ENCODE data around the gene DGUOK. TPM values are rescaled to one million over a fixed set of nuclear protein-coding genes. Genes with fewer than 3 reads are reported as not detected.

DGUOK gene
- total and polyA plus RNA-seq, 2 donors (not counting 1 experiment from before 2014, with no cell fraction given): 54.3 to 93.7 TPM

DNA sequence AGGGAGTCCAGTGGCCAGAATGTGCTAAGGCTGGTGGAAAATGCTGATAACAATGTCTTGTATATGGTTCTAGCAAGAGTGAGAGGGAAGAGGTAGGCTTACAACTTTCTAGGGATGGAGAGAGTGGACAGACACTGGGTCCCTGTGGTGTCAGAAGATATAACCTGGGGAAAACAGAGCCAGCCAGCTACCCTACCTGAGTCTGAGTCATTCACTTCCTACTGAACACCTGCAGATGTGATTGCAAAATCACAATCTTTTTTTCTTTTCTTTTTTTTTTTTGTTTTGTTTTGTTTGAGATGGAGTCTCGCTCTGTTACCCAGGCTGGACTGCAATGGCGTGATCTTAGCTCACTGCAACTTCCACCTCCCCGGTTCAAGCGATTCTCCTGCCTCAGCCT is 65.4 kb downstream of the DGUOK start:
- no peak for TF ChIP-seq EZH2 (IDR thresholded peaks at IDR 0.05; ENCODE audit: low read length, missing control alignments)
- TF ChIP-seq, protein P1, sequence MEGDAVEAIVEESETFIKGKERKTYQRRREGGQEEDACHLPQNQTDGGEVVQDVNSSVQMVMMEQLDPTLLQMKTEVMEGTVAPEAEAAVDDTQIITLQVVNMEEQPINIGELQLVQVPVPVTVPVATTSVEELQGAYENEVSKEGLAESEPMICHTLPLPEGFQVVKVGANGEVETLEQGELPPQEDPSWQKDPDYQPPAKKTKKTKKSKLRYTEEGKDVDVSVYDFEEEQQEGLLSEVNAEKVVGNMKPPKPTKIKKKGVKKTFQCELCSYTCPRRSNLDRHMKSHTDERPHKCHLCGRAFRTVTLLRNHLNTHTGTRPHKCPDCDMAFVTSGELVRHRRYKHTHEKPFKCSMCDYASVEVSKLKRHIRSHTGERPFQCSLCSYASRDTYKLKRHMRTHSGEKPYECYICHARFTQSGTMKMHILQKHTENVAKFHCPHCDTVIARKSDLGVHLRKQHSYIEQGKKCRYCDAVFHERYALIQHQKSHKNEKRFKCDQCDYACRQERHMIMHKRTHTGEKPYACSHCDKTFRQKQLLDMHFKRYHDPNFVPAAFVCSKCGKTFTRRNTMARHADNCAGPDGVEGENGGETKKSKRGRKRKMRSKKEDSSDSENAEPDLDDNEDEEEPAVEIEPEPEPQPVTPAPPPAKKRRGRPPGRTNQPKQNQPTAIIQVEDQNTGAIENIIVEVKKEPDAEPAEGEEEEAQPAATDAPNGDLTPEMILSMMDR (conservative IDR thresholded peaks at IDR 0.05 in 1 of 2, IDR thresholded peaks at IDR 0.05 in 1 of 2; ENCODE audit: low read depth in 1 of 2, low read length in 2 of 2): no peak
- H3K9ac ChIP-seq (ENCODE audit: insufficient read depth, low read length): no peak overlapping the region
- no peak overlapping the region for H3K4me3 ChIP-seq (replicated peaks in 1 of 4; ENCODE audit: control extremely low read depth in 1 of 4, insufficient read depth in 1 of 4, low read depth in 3 of 4, low read length in 4 of 4)
- DNase-seq (ENCODE audit: low read depth in 2 of 2): no peak
- H3K36me3 ChIP-seq (ENCODE audit: control insufficient read depth, insufficient read depth, low read length): no peaks in the 10 kb centered on the region
- peaks cover 9% of the 10 kb centered on the region for H3K79me2 ChIP-seq (ENCODE audit: control insufficient read depth, insufficient read depth, low read length)
- no peak overlapping the region for H3K27ac ChIP-seq (ENCODE audit: insufficient read depth, low read length)
- no peaks in the 10 kb centered on the region for H4K20me1 ChIP-seq (ENCODE audit: control insufficient read depth, extremely low read depth, insufficient read depth, low read length)
- peaks cover 2% of the 10 kb centered on the region for H3K4me1 ChIP-seq (ENCODE audit: control insufficient read depth, extremely low read depth, insufficient read depth, low read length)
- H3K27me3 ChIP-seq (ENCODE audit: control insufficient read depth, insufficient read depth, low read length): no peaks in the 10 kb centered on the region
- no peak overlapping the region for H2AFZ ChIP-seq (ENCODE audit: low read length)
- no peaks in the 10 kb centered on the region for H3K9me3 ChIP-seq (ENCODE audit: control insufficient read depth, insufficient read depth, low read depth, low read length)
- no peak overlapping the region for H3K4me2 ChIP-seq (ENCODE audit: extremely low read depth, insufficient read depth, low read length)

DNA sequence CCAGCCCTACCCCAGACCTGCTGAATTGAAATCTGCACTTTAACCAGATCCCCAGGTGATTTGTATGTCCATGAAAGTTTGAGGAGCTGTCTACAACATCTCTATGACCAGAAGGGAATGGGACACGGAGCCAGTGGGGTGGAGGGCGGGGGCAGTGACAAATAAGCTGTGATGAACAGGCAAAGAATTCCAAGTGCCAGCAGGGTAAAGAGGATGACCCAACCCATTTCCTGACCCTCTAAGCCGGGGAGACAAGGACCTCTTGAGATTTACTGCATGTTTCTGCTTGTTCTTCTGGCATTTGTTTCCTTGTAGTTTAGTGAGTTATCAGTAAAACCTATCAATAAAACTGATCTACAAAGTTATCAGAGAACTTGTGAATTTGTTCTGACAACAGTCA is 66.7 kb downstream of the DGUOK start:
- peaks cover 6% of the 10 kb centered on the region for H3K79me2 ChIP-seq (ENCODE audit: control insufficient read depth, insufficient read depth, low read length)
- H3K9ac ChIP-seq (ENCODE audit: insufficient read depth, low read length): no peak overlapping the region
- H3K9me3 ChIP-seq (ENCODE audit: control insufficient read depth, insufficient read depth, low read depth, low read length): no peaks in the 10 kb centered on the region
- no peak overlapping the region for H3K4me2 ChIP-seq (ENCODE audit: extremely low read depth, insufficient read depth, low read length)
- H3K27me3 ChIP-seq (ENCODE audit: control insufficient read depth, insufficient read depth, low read length): no peaks in the 10 kb centered on the region
- no peak overlapping the region for H3K4me3 ChIP-seq (replicated peaks in 1 of 4; ENCODE audit: control extremely low read depth in 1 of 4, insufficient read depth in 1 of 4, low read depth in 3 of 4, low read length in 4 of 4)
- no peak for DNase-seq (ENCODE audit: low read depth in 2 of 2)
- no peak for TF ChIP-seq EZH2 (IDR thresholded peaks at IDR 0.05; ENCODE audit: low read length, missing control alignments)
- TF ChIP-seq, protein P1 (conservative IDR thresholded peaks at IDR 0.05 in 1 of 2, IDR thresholded peaks at IDR 0.05 in 1 of 2; ENCODE audit: low read depth in 1 of 2, low read length in 2 of 2): no peak
- H3K36me3 ChIP-seq (ENCODE audit: control insufficient read depth, insufficient read depth, low read length): no peaks in the 10 kb centered on the region
- no peak overlapping the region for H2AFZ ChIP-seq (ENCODE audit: low read length)
- no peak overlapping the region for H3K27ac ChIP-seq (ENCODE audit: insufficient read depth, low read length)
- H3K4me1 ChIP-seq (ENCODE audit: control insufficient read depth, extremely low read depth, insufficient read depth, low read length): no peaks in the 10 kb centered on the region
- H4K20me1 ChIP-seq (ENCODE audit: control insufficient read depth, extremely low read depth, insufficient read depth, low read length): no peaks in the 10 kb centered on the region

DNA sequence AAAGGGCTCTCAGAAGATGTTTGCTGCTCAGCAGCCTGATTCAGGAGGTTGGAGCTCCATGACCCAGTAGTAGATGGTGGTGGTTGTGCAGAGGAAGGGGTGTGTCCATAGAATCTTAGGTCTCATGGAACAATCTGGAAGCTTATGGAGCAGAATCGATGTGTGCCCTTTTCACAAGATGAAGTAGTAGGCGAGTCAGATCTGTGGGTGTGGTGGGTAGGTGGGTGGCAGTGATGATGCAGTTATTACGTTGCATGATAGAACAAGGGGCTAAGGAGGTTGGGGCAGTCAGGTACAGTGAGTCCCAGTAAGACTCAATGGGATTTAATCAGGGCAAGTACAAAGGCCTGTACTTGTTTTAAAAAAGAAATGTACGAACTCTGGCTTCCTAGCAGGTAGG is 67.1 kb downstream of the DGUOK start:
- no peak for TF ChIP-seq EZH2 (IDR thresholded peaks at IDR 0.05; ENCODE audit: low read length, missing control alignments)
- TF ChIP-seq, protein P1 (conservative IDR thresholded peaks at IDR 0.05 in 1 of 2, IDR thresholded peaks at IDR 0.05 in 1 of 2; ENCODE audit: low read depth in 1 of 2, low read length in 2 of 2): no peak
- H3K4me1 ChIP-seq (ENCODE audit: control insufficient read depth, extremely low read depth, insufficient read depth, low read length): no peaks in the 10 kb centered on the region
- H3K79me2 ChIP-seq (ENCODE audit: control insufficient read depth, insufficient read depth, low read length): peaks cover 4% of the 10 kb centered on the region
- no peak for DNase-seq (ENCODE audit: low read depth in 2 of 2)
- no peak overlapping the region for H3K4me3 ChIP-seq (replicated peaks in 1 of 4; ENCODE audit: control extremely low read depth in 1 of 4, insufficient read depth in 1 of 4, low read depth in 3 of 4, low read length in 4 of 4)
- H3K4me2 ChIP-seq (ENCODE audit: extremely low read depth, insufficient read depth, low read length): no peak overlapping the region
- no peaks in the 10 kb centered on the region for H3K36me3 ChIP-seq (ENCODE audit: control insufficient read depth, insufficient read depth, low read length)
- no peaks in the 10 kb centered on the region for H3K27me3 ChIP-seq (ENCODE audit: control insufficient read depth, insufficient read depth, low read length)
- H2AFZ ChIP-seq (ENCODE audit: low read length): no peak overlapping the region
- no peaks in the 10 kb centered on the region for H3K9me3 ChIP-seq (ENCODE audit: control insufficient read depth, insufficient read depth, low read depth, low read length)
- no peaks in the 10 kb centered on the region for H4K20me1 ChIP-seq (ENCODE audit: control insufficient read depth, extremely low read depth, insufficient read depth, low read length)
- no peak overlapping the region for H3K9ac ChIP-seq (ENCODE audit: insufficient read depth, low read length)
- H3K27ac ChIP-seq (ENCODE audit: insufficient read depth, low read length): no peak overlapping the region

Data from fibroblast of lung (primary cell).